Activated naive CD8-positive, alpha-beta T cell (primary cell): Measurements from ENCODE around the gene TRIM32.

Experiments
- H3K27ac Mint-ChIP-seq: one replicate; pipeline ENCODE4 v1.8.0; 2021; ENCODE audit warnings: mixed read lengths
- H3K27me3 Mint-ChIP-seq: one replicate; pipeline ENCODE4 v1.8.0; 2021; ENCODE audit warnings: mixed read lengths
- H3K36me3 Mint-ChIP-seq: one replicate; pipeline ENCODE4 v1.8.0; 2021; ENCODE audit warnings: mixed read lengths
- H3K4me1 Mint-ChIP-seq: one replicate; pipeline ENCODE4 v1.8.0; 2021; ENCODE audit warnings: low read depth, mixed read lengths
- H3K4me3 Mint-ChIP-seq: one replicate; pipeline ENCODE4 v1.8.0; 2021; ENCODE audit warnings: mild to moderate bottlenecking, mixed read lengths
- H3K9me3 Mint-ChIP-seq: one replicate; pipeline ENCODE4 v1.8.0; 2021; ENCODE audit warnings: low read depth, mixed read lengths

The TRIM32 gene

GRCh38 chr9:116749176-116749575 is 62.1 kb downstream of the TRIM32 start:
- Mint-ChIP-seq H3K36me3 (no peaks in the 10 kb centered on the region), H3K4me3 (no peak overlapping the region), H3K27ac (no peak overlapping the region), H3K9me3 (no peaks in the 10 kb centered on the region), H3K27me3 (peaks cover 3% of the 10 kb centered on the region), H3K4me1 (no peaks in the 10 kb centered on the region)

- Mint-ChIP-seq H3K27ac (no peak overlapping the region), H3K9me3 (no peaks in the 10 kb centered on the region), H3K4me1 (no peaks in the 10 kb centered on the region), H3K27me3 (peaks cover 3% of the 10 kb centered on the region), H3K4me3 (no peak overlapping the region), H3K36me3 (no peaks in the 10 kb centered on the region)
These were observed 62.7 kb downstream of the TRIM32 start for GRCh38 chr9:116749772-116750171.

GRCh38 chr9:116750510-116750909 is 63.4 kb downstream of the TRIM32 start:
- no peak overlapping the region for H3K4me3 Mint-ChIP-seq
- no peaks in the 10 kb centered on the region for H3K36me3 Mint-ChIP-seq
- peaks cover 3% of the 10 kb centered on the region for H3K27me3 Mint-ChIP-seq
- H3K9me3 Mint-ChIP-seq: peaks cover 1% of the 10 kb centered on the region
- H3K27ac Mint-ChIP-seq: no peak overlapping the region
- no peaks in the 10 kb centered on the region for H3K4me1 Mint-ChIP-seq
